Umbilical cord (tissue), 2 donors: ENCODE results near the gene ZNF33A. TPM values are rescaled to one million over a fixed set of nuclear protein-coding genes. Genes with fewer than 3 reads are reported as not detected.
A peak's percentile ranks its signal among the peaks of the same experiment; 100 is the strongest.
"Not testable (repeated sequence)": the region's sequence is repeated elsewhere in the genome, so short reads cannot be mapped to it uniquely, and the experiment has no call there.

ENCODE experiments used
- DNase-seq: peaks from one replicate; pipeline ENCODE4 v3.0.0-alpha.2; 2015; ENCODE audit warnings: low spot score
- total RNA-seq: library from RNA; depleted of rRNA; stranded (reverse); fragments of >200 nt; gene quantifications from one replicate; pipeline ENCODE4 v1.2.3, GENCODE V29; 2014; ENCODE audit warnings: low replicate concordance; ENCODE audit not compliant: insufficient read depth

ZNF33A gene
- total RNA-seq, result 37.8 TPM

- DNase-seq, result peak; percentile 97
Observed at GRCh38 chr10:38010119-38010903, at the start of gene ZNF33A. ZNF33A (plus strand) TSS chr10:38010675; CDS start chr10:38012342, 1,667 bp downstream.

DNA sequence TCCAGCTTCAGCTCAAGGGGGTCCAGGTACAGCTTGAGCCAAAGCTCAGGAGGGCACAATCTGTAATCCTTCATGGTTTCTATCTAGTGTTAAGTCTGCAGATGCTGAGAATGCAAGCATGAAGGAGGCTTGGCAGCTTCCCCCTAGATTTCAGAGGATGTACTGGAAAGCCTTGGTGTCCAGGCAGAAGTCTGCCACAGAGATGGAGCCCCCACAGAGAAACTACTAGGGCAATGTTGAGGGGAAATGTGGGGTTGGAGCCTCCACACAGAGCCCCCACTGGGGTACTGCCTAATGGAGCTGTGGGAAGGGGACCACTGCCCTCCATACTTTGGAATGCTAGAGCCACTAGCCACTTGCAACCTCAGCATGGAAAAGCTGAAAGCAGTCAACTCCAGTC is 45.5 kb upstream of the ZNF33A start:
- DNase-seq, result no peak

DNA sequence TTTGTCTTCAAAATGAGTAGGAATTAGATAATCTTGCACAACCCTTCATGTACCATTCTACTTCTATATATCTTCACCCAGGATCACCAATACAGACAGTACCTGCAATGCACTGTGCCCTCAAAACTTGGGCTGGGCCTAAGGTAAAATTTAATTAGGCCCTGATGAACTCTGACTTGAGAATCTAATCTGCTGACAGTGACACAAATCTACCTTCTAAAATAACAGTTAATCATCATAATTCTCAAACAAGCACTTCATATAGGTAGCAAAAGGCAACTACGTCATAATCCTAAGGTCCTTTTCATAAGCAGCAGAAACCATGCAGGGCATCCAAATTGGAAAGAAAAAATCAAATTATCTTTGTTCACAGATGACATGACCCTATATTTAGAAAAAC is 38.1 kb upstream of the ZNF33A start:
- DNase-seq, result no peak

DNA sequence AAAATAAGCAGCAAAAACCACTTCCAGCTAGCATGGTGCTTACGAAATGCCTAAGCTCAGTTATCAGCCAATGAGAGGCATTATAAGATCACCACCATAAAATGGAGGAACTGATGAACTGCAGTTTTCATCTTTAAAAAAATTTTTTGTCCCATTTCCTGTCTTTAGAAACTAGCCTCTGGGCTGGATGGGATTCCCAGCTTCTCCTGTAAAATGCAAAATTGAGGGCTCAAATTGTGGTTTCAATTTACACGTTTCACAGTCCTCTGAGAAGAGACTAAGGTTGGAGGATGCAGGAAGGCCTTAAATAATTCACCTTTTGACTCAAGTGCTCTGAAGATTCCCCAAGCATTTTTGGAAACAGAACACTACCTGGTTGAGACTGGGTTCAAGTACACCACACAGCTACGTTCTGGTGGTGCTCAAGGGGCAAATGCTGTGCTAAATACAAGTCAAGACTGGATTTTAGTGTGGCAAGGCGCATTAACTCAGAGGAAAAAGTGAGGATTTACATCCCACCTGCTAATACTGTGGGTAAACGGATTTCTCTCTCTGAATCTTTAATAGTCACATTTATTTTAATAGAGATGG is 35.0 kb upstream of the ZNF33A start:
- peak; percentile 19 for DNase-seq

DNA sequence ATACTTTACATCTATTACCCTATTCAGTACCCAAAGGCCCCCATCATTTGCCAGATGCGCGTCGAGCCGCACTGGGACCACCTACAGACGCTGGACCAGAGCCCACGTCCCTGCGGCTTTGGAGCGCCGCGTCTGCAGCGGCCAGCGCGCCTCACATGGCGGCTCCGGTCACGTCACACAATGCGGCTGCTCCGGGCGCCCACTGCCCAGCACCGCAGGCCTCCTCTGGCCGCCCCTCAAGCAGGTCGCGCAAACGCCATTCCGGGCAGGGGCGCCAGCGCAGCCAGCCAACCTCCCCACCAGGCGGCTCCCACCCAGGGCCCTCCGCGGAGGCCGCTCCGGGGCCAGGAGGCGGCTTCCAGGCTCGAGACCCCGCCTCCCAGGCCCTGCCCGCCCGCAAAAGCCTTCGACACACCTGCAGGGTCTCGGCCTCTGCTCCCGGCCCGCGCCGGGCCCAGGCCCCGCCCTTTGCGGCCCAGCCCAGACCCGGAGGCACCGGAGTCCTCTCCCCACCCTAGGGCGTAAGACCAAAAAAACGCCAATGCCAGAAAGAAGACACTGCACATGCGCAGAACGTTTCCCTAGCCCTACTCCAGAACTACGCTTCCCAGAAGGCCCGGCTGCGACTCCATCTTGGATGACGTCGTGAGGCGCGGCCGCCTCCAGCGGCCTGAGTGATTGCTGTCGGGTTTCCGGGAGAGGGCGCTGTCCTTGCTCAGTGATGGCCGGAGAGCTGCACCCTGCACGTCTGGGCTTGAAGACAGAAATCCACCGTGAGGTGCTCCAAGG is 34.2 kb upstream of the ZNF33A start, which contains the start of gene ZNF25:
Gene ZNF25 (minus strand): TSS at position 557 of the 789 bp plus-strand sequence. CDS start 4,925 bp downstream, outside the sequence.
- DNase-seq, result peak; percentile 99

- no peak for DNase-seq
Observed at GRCh38 chr10:37976880-37977203, 33.6 kb upstream of the ZNF33A start.

- DNase-seq, result no peak
Observed at GRCh38 chr10:37991655-37992054, 18.8 kb upstream of the ZNF33A start.

DNA sequence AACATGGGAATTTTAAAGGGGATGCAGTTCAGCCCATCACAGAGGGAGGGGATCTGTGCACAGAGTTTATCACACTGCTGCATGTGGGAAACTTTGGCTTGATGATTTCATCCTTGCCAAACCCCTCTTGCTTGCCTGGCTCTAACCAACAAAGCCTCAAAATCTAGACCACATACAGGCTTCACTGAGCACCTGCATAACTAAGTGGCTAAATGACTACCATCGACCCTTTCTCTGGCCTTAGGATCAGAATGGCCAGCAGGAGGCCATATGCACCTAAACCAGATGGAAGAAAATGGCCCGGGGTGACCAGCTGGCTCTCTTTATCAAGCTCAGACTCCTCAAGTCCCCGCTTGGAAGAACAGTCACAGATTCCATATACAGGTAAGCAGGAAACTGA is 18.4 kb upstream of the ZNF33A start:
- DNase-seq, result no peak

DNA sequence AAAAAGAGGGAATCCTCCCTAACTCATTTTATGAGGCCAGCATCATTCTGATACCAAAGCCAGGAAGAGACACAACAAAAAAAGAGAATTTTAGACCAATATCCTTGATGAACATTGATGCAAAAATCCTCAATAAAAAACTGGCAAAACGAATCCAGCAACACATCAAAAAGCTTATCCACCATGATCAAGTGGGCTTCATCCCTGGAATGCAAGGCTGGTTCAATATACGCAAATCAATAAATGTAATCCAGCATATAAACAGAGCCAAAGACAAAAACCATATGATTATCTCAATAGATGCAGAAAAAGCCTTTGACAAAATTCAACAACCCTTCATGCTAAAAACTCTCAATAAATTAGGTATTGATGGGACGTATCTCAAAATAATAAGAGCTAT is 11.6 kb upstream of the ZNF33A start:
- not testable (repeated sequence) for DNase-seq

DNA sequence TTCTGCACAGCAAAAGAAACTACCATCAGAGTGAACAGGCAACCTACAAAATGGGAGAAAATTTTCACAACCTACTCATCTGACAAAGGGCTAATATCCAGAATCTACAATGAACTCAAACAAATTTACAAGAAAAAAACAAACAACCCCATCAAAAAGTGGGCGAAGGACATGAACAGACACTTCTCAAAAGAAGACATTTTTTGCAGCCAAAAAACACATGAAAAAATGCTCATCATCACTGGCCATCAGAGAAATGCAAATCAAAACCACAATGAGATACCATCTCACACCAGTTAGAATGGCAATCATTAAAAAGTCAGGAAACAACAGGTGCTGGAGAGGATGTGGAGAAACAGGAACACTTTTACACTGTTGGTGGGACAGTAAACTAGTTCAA is 10.0 kb upstream of the ZNF33A start:
- not testable (repeated sequence) for DNase-seq

GRCh38 chr10:38003026-38003425 is 7.4 kb upstream of the ZNF33A start:
- DNase-seq, result no peak

DNA sequence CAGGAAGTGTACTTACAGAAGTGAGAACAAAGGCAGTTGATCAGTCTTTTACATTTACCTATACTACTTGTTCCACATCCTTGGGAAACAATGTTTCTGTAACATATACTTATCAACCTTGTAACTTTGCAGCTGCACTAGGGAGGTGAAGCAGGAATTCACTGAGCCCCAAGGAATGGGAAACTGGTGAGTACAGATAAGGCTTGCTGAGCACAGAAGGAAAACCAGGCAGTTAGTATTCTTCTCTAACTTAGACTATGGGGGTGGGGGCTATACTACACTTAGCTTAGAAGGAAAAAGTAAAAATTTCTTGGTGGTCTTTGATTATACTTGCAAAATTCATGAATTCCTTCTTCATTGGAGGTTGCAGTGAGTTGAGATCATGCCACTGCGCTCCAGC is 6.9 kb upstream of the ZNF33A start:
- no peak for DNase-seq

GRCh38 chr10:38007551-38007950 is 2.9 kb upstream of the ZNF33A start:
- no peak for DNase-seq

- peak; percentile 13 for DNase-seq
Observed at GRCh38 chr10:38007991-38008390, 2.5 kb upstream of the ZNF33A start.

DNA sequence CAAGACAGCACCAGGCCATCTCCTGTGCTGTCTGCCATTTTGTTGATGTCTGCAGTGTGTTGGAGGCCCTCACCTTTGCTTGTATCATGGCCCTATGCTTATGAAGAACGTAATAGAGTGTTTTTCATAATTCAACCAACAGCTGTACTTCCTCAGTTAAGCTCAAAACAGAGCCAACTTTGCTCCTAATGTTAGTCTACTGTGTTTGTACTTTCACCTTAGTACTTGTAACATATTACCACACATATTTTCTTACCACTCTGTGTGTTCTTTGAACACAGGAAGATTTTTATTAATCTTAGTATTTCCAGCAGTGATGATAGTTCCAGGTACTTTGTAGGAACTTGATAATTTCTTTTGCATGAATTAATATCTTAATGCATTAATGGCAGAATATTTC is 5.9 kb downstream of the ZNF33A start:
- DNase-seq, result no peak

- DNase-seq, result not testable (repeated sequence)
Observed at GRCh38 chr10:38019124-38019523, 8.6 kb downstream of the ZNF33A start.

GRCh38 chr10:38025283-38025682 is 14.8 kb downstream of the ZNF33A start:
- no peak for DNase-seq

- no peak for DNase-seq
Observed at GRCh38 chr10:38027986-38028385, 17.5 kb downstream of the ZNF33A start.

GRCh38 chr10:38032886-38033285 is 22.4 kb downstream of the ZNF33A start:
- no peak for DNase-seq

DNA sequence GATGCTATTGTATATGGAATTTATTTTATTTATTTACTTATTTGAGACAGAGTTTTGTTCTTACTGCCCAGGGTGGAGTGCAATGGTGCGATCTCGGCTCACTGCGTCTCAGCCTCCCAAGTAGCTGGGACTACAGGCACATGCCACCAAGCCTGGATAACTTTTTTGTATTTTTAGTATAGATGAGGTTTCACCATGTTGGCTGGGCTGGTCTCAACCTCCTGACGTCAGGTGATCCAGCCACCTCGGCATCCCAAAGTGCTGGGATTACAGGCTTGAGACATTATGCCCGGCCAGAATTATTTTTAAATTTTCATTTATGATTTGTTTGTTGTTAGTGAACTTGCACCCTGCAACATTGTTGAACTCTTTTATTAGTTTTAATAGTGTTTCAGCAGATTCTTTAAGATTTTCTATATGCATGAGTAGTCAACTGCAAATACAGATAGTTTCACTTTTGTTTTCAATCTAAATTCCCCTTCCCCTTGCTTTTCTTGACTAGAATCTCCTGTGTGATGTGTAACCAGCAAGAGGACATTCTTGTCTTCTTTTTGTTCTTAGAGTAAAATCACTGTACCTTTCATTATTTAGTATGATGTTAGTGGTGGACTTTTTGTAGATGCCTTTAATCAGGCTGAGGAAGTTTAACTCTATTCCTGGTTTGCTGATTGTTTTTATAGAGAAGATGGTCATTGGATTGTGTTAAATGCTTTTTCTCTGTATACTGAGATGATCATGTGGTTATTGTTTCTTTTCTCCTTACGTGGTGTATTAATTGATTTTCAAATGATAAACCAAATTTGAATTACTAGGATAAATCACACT is 27.8 kb downstream of the ZNF33A start:
- no peak for DNase-seq

DNA sequence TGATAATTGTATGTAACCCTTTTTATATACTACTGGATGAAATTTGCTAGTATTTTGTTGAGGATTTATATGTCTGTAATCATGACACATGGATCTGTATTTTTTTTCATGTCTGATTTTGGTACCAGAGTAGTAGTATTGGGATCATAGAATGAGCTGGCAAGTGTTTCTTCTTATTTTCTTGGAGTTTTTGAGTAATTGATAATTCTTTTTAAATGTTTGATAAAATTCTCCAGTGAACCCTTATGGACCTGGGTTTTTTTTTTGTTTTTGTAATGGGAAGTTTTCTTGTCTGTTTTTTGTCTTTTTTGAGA is 28.4 kb downstream of the ZNF33A start:
- DNase-seq, result no peak

- no peak for DNase-seq
Observed at GRCh38 chr10:38043516-38043915, 33.0 kb downstream of the ZNF33A start.
